Measurements from ENCODE around the gene COX4I1. TPM values are rescaled to one million over a fixed set of nuclear protein-coding genes. Genes with fewer than 3 reads are reported as not detected.

The COX4I1 gene
- total and polyA plus RNA-seq, 2 donors (not counting 1 experiment from before 2014, with no cell fraction given) = 759 to 813 TPM

DNA sequence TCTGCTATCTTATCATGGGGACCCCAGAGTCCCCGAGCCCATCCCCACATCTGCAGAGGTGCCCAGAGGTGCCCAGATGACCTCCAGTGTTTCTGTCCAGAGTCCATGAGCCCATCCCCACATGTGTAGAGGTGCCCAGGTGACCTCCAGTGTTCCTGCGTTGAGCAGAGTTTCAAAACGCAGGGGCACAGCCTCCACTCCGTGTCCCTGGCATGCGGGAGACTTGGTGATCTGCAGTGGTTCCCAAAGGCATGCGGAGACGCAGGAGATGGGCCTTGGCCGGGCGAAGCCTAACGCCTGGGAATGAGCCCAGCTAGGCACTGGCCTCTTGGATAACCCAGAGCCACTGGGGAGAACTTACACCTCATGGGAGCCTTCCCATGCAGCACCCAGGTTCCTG, 41.3 kb downstream of the COX4I1 start:
- DNase-seq (no peak), ATAC-seq (ENCODE audit: low read depth) (no peak)
- ChIA-PET POLR2A (no interaction called here), CTCF (no interaction called here)
- Mint-ChIP-seq H3K4me1 (peaks cover 9% of the 10 kb centered on the region), H3K9me3 (ENCODE audit: insufficient read depth) (peaks cover 2% of the 10 kb centered on the region), H3K4me3 (no peak overlapping the region), H3K27ac (no peak overlapping the region), H3K27me3 (peaks cover 4% of the 10 kb centered on the region)
- Histone ChIP-seq H3K9me3 (ENCODE audit: control extremely low read depth in 1 of 3, control insufficient read depth in 2 of 3, insufficient read depth in 1 of 3, low read length in 2 of 3) (peaks cover 0 to 4% (median 0%) of the 10 kb centered on the region in 3 donors), H3K4me1 (ENCODE audit: control insufficient read depth in 2 of 2, insufficient read depth in 2 of 2, low read length in 2 of 2) (peaks cover 4 to 26% of the 10 kb centered on the region in 2 donors), H3K9ac (ENCODE audit: low read length) (no peak overlapping the region), H4K20me1 (ENCODE audit: control insufficient read depth, insufficient read depth, low read length, poor library complexity, severe bottlenecking) (no peaks in the 10 kb centered on the region), H2AFZ (ENCODE audit: insufficient read depth, low read depth, low read length, poor library complexity, severe bottlenecking) (no peak overlapping the region), H3K4me2 (replicated peaks; ENCODE audit: low read depth, low read length, poor library complexity, severe bottlenecking) (no peak overlapping the region), H3K4me3 (ENCODE audit: control extremely low read depth in 1 of 5, extremely low read depth in 1 of 5, insufficient read depth in 1 of 5, low read depth in 2 of 5, low read length in 4 of 5) (no peak overlapping the region), H3K79me2 (ENCODE audit: control insufficient read depth, insufficient read depth, low read length) (no peaks in the 10 kb centered on the region), H3K27me3 (replicated peaks in 1 of 4; ENCODE audit: control extremely low read depth in 1 of 4, control insufficient read depth in 3 of 4, insufficient read depth in 4 of 4, low read length in 3 of 4) (peaks cover 0 to 8% (median 0%) of the 10 kb centered on the region in 4 experiments), H3K36me3 (replicated peaks in 1 of 2; ENCODE audit: control extremely low read depth in 1 of 2, control insufficient read depth in 1 of 2, extremely low read depth in 1 of 2, insufficient read depth in 2 of 2, low read length in 1 of 2) (no peaks in the 10 kb centered on the region), H3K27ac (ENCODE audit: low read length in 2 of 2) (no peak overlapping the region)
- TF ChIP-seq EZH2 (IDR thresholded peaks at IDR 0.05; ENCODE audit: borderline replicate concordance, insufficient read depth, low read depth, low read length, poor library complexity, severe bottlenecking) = no peak
- TF ChIP-seq, protein P1, sequence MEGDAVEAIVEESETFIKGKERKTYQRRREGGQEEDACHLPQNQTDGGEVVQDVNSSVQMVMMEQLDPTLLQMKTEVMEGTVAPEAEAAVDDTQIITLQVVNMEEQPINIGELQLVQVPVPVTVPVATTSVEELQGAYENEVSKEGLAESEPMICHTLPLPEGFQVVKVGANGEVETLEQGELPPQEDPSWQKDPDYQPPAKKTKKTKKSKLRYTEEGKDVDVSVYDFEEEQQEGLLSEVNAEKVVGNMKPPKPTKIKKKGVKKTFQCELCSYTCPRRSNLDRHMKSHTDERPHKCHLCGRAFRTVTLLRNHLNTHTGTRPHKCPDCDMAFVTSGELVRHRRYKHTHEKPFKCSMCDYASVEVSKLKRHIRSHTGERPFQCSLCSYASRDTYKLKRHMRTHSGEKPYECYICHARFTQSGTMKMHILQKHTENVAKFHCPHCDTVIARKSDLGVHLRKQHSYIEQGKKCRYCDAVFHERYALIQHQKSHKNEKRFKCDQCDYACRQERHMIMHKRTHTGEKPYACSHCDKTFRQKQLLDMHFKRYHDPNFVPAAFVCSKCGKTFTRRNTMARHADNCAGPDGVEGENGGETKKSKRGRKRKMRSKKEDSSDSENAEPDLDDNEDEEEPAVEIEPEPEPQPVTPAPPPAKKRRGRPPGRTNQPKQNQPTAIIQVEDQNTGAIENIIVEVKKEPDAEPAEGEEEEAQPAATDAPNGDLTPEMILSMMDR (IDR thresholded peaks at IDR 0.05) = no peak
- intact Hi-C loops (cut with micrococcal nuclease) = no loop called here
- WGBS (ENCODE audit: insufficient coverage) = 99% methylated on average over 10 of the region's 10 CpGs

DNA sequence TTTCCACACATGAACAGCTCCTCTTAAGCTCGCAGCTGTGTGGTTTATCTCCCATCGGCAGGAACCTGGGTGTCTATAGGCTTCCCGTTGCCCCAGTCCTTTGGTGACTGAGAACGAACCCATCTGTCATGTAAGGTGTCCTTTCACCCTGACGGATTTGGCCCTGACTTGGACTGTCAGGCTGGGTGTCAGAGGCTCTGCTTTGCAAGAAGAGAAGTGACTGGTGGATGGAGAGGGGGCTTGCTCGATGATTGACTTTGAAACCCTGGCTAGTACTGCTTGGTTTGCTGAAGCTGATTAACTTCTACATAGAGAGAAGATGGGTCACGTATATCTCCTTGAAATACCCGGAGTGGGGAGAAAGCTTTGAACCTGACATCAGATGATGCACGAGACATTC, 42.9 kb downstream of the COX4I1 start:
- TF ChIP-seq, protein P1 (IDR thresholded peaks at IDR 0.05) = no peak
- TF ChIP-seq EZH2 (IDR thresholded peaks at IDR 0.05; ENCODE audit: borderline replicate concordance, insufficient read depth, low read depth, low read length, poor library complexity, severe bottlenecking) = no peak
- no peak for DNase-seq
- Histone ChIP-seq H3K9ac (ENCODE audit: low read length) (no peak overlapping the region), H3K4me3 (ENCODE audit: control extremely low read depth in 1 of 5, extremely low read depth in 1 of 5, insufficient read depth in 1 of 5, low read depth in 2 of 5, low read length in 4 of 5) (no peak overlapping the region), H3K36me3 (replicated peaks in 1 of 2; ENCODE audit: control extremely low read depth in 1 of 2, control insufficient read depth in 1 of 2, extremely low read depth in 1 of 2, insufficient read depth in 2 of 2, low read length in 1 of 2) (no peaks in the 10 kb centered on the region), H3K27me3 (replicated peaks in 1 of 4; ENCODE audit: control extremely low read depth in 1 of 4, control insufficient read depth in 3 of 4, insufficient read depth in 4 of 4, low read length in 3 of 4) (no peaks in the 10 kb centered on the region), H2AFZ (ENCODE audit: insufficient read depth, low read depth, low read length, poor library complexity, severe bottlenecking) (no peak overlapping the region), H4K20me1 (ENCODE audit: control insufficient read depth, insufficient read depth, low read length, poor library complexity, severe bottlenecking) (no peaks in the 10 kb centered on the region), H3K4me2 (replicated peaks; ENCODE audit: low read depth, low read length, poor library complexity, severe bottlenecking) (no peak overlapping the region), H3K9me3 (ENCODE audit: control extremely low read depth in 1 of 3, control insufficient read depth in 2 of 3, insufficient read depth in 1 of 3, low read length in 2 of 3) (peaks cover 0 to 4% (median 0%) of the 10 kb centered on the region in 3 donors), H3K4me1 (ENCODE audit: control insufficient read depth in 2 of 2, insufficient read depth in 2 of 2, low read length in 2 of 2) (peaks cover 4 to 17% of the 10 kb centered on the region in 2 donors), H3K27ac (ENCODE audit: low read length in 2 of 2) (no peak overlapping the region), H3K79me2 (ENCODE audit: control insufficient read depth, insufficient read depth, low read length) (no peaks in the 10 kb centered on the region)
- Mint-ChIP-seq H3K4me1 (peaks cover 18% of the 10 kb centered on the region), H3K27me3 (peaks cover 12% of the 10 kb centered on the region), H3K9me3 (ENCODE audit: insufficient read depth) (peaks cover 2% of the 10 kb centered on the region), H3K27ac (no peak overlapping the region), H3K4me3 (no peak overlapping the region)
- CTCF ChIA-PET = interaction anchor here (1.4 kb wide), 1 partner anchor 23 kb away, joined by 3 read pairs; no protein-coding TSS in a partner anchor
- 93% methylated on average over 5 of the region's 9 CpGs for WGBS (ENCODE audit: insufficient coverage)
- POLR2A ChIA-PET = no interaction called here
- no peak for ATAC-seq (ENCODE audit: low read depth)
- intact Hi-C loops (cut with micrococcal nuclease) = no loop called here

Data from B cell (primary cell).